Loucy (cell line): ENCODE data around the gene TRERF1.

Source experiments
- H2AFZ ChIP-seq: fragments of 200-600 bp; sonication (generic); 2 replicates; pipeline ENCODE4 v1.6.0; 2016; ENCODE audit warnings: antibody characterized with exemption, mild to moderate bottlenecking, low read length, moderate library complexity
- H3F3A ChIP-seq: fragments of 200-600 bp; 2 replicates; pipeline ENCODE4 v1.6.0; 2016; ENCODE audit warnings: antibody characterized with exemption, low read depth, mild to moderate bottlenecking
- H3K27me3 ChIP-seq: fragments of 200-600 bp; sonication (generic); 2 replicates; pipeline ENCODE4 v1.6.1; 2014; ENCODE audit warnings: low read length, mild to moderate bottlenecking; ENCODE audit not compliant: insufficient read depth, poor library complexity, severe bottlenecking
- H3K36me3 ChIP-seq: fragments of 200-600 bp; sonication (generic); 2 replicates; pipeline ENCODE4 v1.6.1; 2016; ENCODE audit warnings: low read length; ENCODE audit not compliant: insufficient read depth
- H3K4me1 ChIP-seq: fragments of 200-600 bp; sonication (generic); 2 replicates; pipeline ENCODE4 v1.5.1; 2014; ENCODE audit warnings: low read length, mild to moderate bottlenecking; ENCODE audit not compliant: insufficient read depth, poor library complexity, severe bottlenecking
- H3K4me2 ChIP-seq: fragments of 200-600 bp; sonication (generic); 2 replicates; pipeline ENCODE4 v1.6.0; 2014; ENCODE audit warnings: antibody characterized with exemption, low read length, low read depth, mild to moderate bottlenecking; ENCODE audit not compliant: poor library complexity, severe bottlenecking
- H3K4me3 ChIP-seq: fragments of 200-600 bp; sonication (generic); 2 replicates; pipeline ENCODE4 v1.5.1; 2014; ENCODE audit warnings: low read length, mild to moderate bottlenecking, mixed read lengths; ENCODE audit not compliant: poor library complexity, severe bottlenecking
- H3K79me2 ChIP-seq: fragments of 200-600 bp; sonication (generic); 2 replicates; pipeline ENCODE4 v1.6.1; 2014; ENCODE audit warnings: low read length; ENCODE audit not compliant: insufficient read depth
- H3K9ac ChIP-seq: fragments of 200-600 bp; sonication (generic); 2 replicates; pipeline ENCODE4 v1.6.0; 2014; ENCODE audit warnings: mild to moderate bottlenecking, low read depth, low read length, moderate library complexity; ENCODE audit not compliant: poor library complexity, severe bottlenecking
- H3K9me2 ChIP-seq: fragments of 200-600 bp; sonication (generic); replicated peaks from 2 replicates; pipeline ENCODE4 v1.6.1; 2016; ENCODE audit warnings: low read depth, low read length, mixed read lengths
- H3K9me3 ChIP-seq: fragments of 200-600 bp; sonication (generic); 2 replicates; pipeline ENCODE4 v1.6.1; 2014; ENCODE audit warnings: mild to moderate bottlenecking, antibody characterized with exemption, low read length, low read depth; ENCODE audit not compliant: insufficient read depth
- H4K20me1 ChIP-seq: fragments of 200-600 bp; sonication (generic); 2 replicates; pipeline ENCODE4 v1.6.0; 2014; ENCODE audit warnings: antibody characterized with exemption, low read length, mild to moderate bottlenecking; ENCODE audit not compliant: insufficient read depth, poor library complexity, severe bottlenecking
- CTCF ChIP-seq: fragments of 200-600 bp; sonication (generic); conservative IDR thresholded peaks from 2 replicates; pipeline ENCODE4 v1.5.1; 2014; ENCODE audit warnings: mild to moderate bottlenecking, antibody characterized with exemption, low read length
- EZH2phosphoT487 ChIP-seq: fragments of 200-600 bp; IDR thresholded peaks from 2 replicates; pipeline ENCODE4 v1.6.1; 2018; ENCODE audit warnings: antibody characterized with exemption, mild to moderate bottlenecking, moderate library complexity, borderline replicate concordance

The TRERF1 gene

GRCh38 chr6:42280966-42281533 is 170.7 kb downstream of the TRERF1 start:
- peak overlapping the region; percentile 46 for H3K4me2 ChIP-seq
- H3F3A ChIP-seq = no peaks in the 10 kb centered on the region
- TF ChIP-seq CTCF = no peak
- no peak for TF ChIP-seq EZH2phosphoT487
- H3K36me3 ChIP-seq = no peaks in the 10 kb centered on the region; the same call in 1 of the 2 replicates
- no peak overlapping the region for H2AFZ ChIP-seq
- peak overlapping the region; percentile 66 for H3K9ac ChIP-seq
- peaks cover 37% of the 10 kb centered on the region for H3K79me2 ChIP-seq
- no peaks in the 10 kb centered on the region for H3K9me2 ChIP-seq
- no peak overlapping the region for H3K4me3 ChIP-seq
- no peaks in the 10 kb centered on the region for H3K27me3 ChIP-seq
- no peaks in the 10 kb centered on the region for H4K20me1 ChIP-seq
- H3K4me1 ChIP-seq = peaks cover 57% of the 10 kb centered on the region
- no peaks in the 10 kb centered on the region for H3K9me3 ChIP-seq

GRCh38 chr6:42279966-42280629 is 171.6 kb downstream of the TRERF1 start:
- Histone ChIP-seq H4K20me1 (no peaks in the 10 kb centered on the region), H3K27me3 (no peaks in the 10 kb centered on the region), H3K36me3 (no peaks in the 10 kb centered on the region; the same call in 1 of the 2 replicates), H3K9ac (peak overlapping the region; percentile 66), H2AFZ (no peak overlapping the region), H3K79me2 (peaks cover 37% of the 10 kb centered on the region), H3F3A (no peaks in the 10 kb centered on the region), H3K4me3 (peak overlapping the region; percentile 18), H3K9me3 (no peaks in the 10 kb centered on the region), H3K4me2 (peak overlapping the region; percentile 71), H3K9me2 (no peaks in the 10 kb centered on the region), H3K4me1 (peaks cover 57% of the 10 kb centered on the region)
- no peak for TF ChIP-seq EZH2phosphoT487
- no peak for TF ChIP-seq CTCF

GRCh38 chr6:42279144-42279781 is 172.5 kb downstream of the TRERF1 start:
- Histone ChIP-seq H3K9me2 (no peaks in the 10 kb centered on the region), H3K9me3 (no peaks in the 10 kb centered on the region), H3K4me2 (peak overlapping the region; percentile 71), H3F3A (no peaks in the 10 kb centered on the region), H2AFZ (no peak overlapping the region), H3K9ac (peak overlapping the region; percentile 66), H3K36me3 (no peaks in the 10 kb centered on the region; the same call in 1 of the 2 replicates), H3K27me3 (no peaks in the 10 kb centered on the region), H3K4me3 (peak overlapping the region; percentile 42), H3K79me2 (peaks cover 34% of the 10 kb centered on the region), H3K4me1 (peaks cover 57% of the 10 kb centered on the region), H4K20me1 (no peaks in the 10 kb centered on the region)
- TF ChIP-seq EZH2phosphoT487 (no peak), CTCF (no peak)
